ENCODE measurements around the gene USPL1. TPM values are rescaled to one million over a fixed set of nuclear protein-coding genes. Genes with fewer than 3 reads are reported as not detected.

Gene USPL1
- total RNA-seq, 1 experiment from 2014 or later, result 14.3 TPM

DNA sequence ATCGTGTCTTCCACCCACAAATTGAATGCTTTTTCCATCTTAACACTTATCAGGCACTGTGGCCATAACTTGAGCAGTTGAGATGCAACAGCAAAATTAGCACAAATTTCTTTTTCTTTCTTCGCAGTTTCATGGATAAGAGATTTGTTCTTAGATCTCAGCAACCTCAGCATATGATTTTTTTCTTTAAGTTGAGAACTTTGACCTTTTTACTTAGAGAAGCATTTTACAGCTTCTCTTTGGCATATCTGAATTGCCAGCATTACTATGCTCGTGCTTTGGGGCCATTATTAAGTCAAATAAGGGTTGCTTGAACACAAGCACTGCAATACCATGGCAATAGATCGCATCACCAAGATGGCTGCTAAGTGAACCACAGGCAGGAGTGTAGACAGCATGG, 16.1 kb downstream of the USPL1 start:
- no peak for TF ChIP-seq JAZF1 (CRISPR knock-in tag; IDR thresholded peaks at IDR 0.05)
- no peak for TF ChIP-seq CREM (CRISPR knock-in tag; IDR thresholded peaks at IDR 0.05)
- TF ChIP-seq, protein P1, sequence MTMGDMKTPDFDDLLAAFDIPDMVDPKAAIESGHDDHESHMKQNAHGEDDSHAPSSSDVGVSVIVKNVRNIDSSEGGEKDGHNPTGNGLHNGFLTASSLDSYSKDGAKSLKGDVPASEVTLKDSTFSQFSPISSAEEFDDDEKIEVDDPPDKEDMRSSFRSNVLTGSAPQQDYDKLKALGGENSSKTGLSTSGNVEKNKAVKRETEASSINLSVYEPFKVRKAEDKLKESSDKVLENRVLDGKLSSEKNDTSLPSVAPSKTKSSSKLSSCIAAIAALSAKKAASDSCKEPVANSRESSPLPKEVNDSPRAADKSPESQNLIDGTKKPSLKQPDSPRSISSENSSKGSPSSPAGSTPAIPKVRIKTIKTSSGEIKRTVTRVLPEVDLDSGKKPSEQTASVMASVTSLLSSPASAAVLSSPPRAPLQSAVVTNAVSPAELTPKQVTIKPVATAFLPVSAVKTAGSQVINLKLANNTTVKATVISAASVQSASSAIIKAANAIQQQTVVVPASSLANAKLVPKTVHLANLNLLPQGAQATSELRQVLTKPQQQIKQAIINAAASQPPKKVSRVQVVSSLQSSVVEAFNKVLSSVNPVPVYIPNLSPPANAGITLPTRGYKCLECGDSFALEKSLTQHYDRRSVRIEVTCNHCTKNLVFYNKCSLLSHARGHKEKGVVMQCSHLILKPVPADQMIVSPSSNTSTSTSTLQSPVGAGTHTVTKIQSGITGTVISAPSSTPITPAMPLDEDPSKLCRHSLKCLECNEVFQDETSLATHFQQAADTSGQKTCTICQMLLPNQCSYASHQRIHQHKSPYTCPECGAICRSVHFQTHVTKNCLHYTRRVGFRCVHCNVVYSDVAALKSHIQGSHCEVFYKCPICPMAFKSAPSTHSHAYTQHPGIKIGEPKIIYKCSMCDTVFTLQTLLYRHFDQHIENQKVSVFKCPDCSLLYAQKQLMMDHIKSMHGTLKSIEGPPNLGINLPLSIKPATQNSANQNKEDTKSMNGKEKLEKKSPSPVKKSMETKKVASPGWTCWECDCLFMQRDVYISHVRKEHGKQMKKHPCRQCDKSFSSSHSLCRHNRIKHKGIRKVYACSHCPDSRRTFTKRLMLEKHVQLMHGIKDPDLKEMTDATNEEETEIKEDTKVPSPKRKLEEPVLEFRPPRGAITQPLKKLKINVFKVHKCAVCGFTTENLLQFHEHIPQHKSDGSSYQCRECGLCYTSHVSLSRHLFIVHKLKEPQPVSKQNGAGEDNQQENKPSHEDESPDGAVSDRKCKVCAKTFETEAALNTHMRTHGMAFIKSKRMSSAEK (CRISPR knock-in tag; IDR thresholded peaks at IDR 0.05; ENCODE audit: borderline replicate concordance), result no peak
- TF ChIP-seq FOXP4 (CRISPR knock-in tag; IDR thresholded peaks at IDR 0.05), result no peak
- TF ChIP-seq GABPB1 (CRISPR knock-in tag; IDR thresholded peaks at IDR 0.05), result no peak
- TF ChIP-seq FOXJ3 (CRISPR knock-in tag; IDR thresholded peaks at IDR 0.05; ENCODE audit: borderline replicate concordance), result no peak
- DNase-seq (ENCODE audit: low spot score) (no peak), ATAC-seq (no peak)
- Mint-ChIP-seq H3K4me3 (no peak overlapping the region), H3K9me3 (peaks cover 4% of the 10 kb centered on the region), H3K4me1 (no peaks in the 10 kb centered on the region), H3K36me3 (peaks cover 45% of the 10 kb centered on the region), H3K27ac (no peak overlapping the region), H3K27me3 (ENCODE audit: low read depth) (no peaks in the 10 kb centered on the region)
- POLR2A ChIA-PET, result no interaction called here
- CTCF ChIA-PET, result no interaction called here

- TF ChIP-seq TEAD1 (CRISPR knock-in tag; IDR thresholded peaks at IDR 0.05) (no peak), MXD4 (CRISPR knock-in tag; IDR thresholded peaks at IDR 0.05; ENCODE audit: borderline replicate concordance) (no peak), SMAD3 (CRISPR knock-in tag; IDR thresholded peaks at IDR 0.05; ENCODE audit: borderline replicate concordance) (no peak), KAT7 (CRISPR knock-in tag; IDR thresholded peaks at IDR 0.05; ENCODE audit: borderline replicate concordance) (no peak)
- H3K4me1 Mint-ChIP-seq, result no peaks in the 10 kb centered on the region
- no peaks in the 10 kb centered on the region for H3K27me3 Mint-ChIP-seq (ENCODE audit: low read depth)
- no peak overlapping the region for H3K4me3 Mint-ChIP-seq
- CTCF ChIA-PET, result no interaction called here
- H3K36me3 Mint-ChIP-seq, result peaks cover 48% of the 10 kb centered on the region
- POLR2A ChIA-PET, result no interaction called here
- H3K9me3 Mint-ChIP-seq, result peaks cover 4% of the 10 kb centered on the region
- no peak for DNase-seq (ENCODE audit: low spot score)
- no peak overlapping the region for H3K27ac Mint-ChIP-seq
- ATAC-seq, result no peak
These were observed 17.1 kb downstream of the USPL1 start for GRCh38 chr13:30634838-30635237.

GRCh38 chr13:30638301-30638700, 20.6 kb downstream of the USPL1 start:
- ChIA-PET POLR2A (no interaction called here), CTCF (interaction anchor here (0.6 kb wide), 1 partner anchor 506 kb away, joined by 3 read pairs; no protein-coding TSS in a partner anchor)
- H3K9me3 Mint-ChIP-seq, result peaks cover 4% of the 10 kb centered on the region
- DNase-seq (ENCODE audit: low spot score) (no peak), ATAC-seq (no peak)
- TF ChIP-seq FOXK1 (CRISPR knock-in tag; IDR thresholded peaks at IDR 0.05), result no peak
- TF ChIP-seq, protein P2, sequence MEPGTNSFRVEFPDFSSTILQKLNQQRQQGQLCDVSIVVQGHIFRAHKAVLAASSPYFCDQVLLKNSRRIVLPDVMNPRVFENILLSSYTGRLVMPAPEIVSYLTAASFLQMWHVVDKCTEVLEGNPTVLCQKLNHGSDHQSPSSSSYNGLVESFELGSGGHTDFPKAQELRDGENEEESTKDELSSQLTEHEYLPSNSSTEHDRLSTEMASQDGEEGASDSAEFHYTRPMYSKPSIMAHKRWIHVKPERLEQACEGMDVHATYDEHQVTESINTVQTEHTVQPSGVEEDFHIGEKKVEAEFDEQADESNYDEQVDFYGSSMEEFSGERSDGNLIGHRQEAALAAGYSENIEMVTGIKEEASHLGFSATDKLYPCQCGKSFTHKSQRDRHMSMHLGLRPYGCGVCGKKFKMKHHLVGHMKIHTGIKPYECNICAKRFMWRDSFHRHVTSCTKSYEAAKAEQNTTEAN (CRISPR knock-in tag; IDR thresholded peaks at IDR 0.05), result no peak
- no peak for TF ChIP-seq TCF7 (CRISPR knock-in tag; IDR thresholded peaks at IDR 0.05; ENCODE audit: low read depth)
- TF ChIP-seq, protein P3, sequence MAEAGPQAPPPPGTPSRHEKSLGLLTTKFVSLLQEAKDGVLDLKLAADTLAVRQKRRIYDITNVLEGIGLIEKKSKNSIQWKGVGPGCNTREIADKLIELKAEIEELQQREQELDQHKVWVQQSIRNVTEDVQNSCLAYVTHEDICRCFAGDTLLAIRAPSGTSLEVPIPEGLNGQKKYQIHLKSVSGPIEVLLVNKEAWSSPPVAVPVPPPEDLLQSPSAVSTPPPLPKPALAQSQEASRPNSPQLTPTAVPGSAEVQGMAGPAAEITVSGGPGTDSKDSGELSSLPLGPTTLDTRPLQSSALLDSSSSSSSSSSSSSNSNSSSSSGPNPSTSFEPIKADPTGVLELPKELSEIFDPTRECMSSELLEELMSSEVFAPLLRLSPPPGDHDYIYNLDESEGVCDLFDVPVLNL (CRISPR knock-in tag; IDR thresholded peaks at IDR 0.05; ENCODE audit: borderline replicate concordance, low read depth), result no peak
- TF ChIP-seq MXD4 (CRISPR knock-in tag; IDR thresholded peaks at IDR 0.05; ENCODE audit: borderline replicate concordance), result no peak
- no peak for TF ChIP-seq HMGA2 (CRISPR knock-in tag; IDR thresholded peaks at IDR 0.05)
- TF ChIP-seq USF2 (CRISPR knock-in tag; IDR thresholded peaks at IDR 0.05), result no peak
- no peaks in the 10 kb centered on the region for H3K4me1 Mint-ChIP-seq
- no peak overlapping the region for H3K27ac Mint-ChIP-seq
- no peaks in the 10 kb centered on the region for H3K27me3 Mint-ChIP-seq (ENCODE audit: low read depth)
- H3K4me3 Mint-ChIP-seq, result no peak overlapping the region
- H3K36me3 Mint-ChIP-seq, result peaks cover 44% of the 10 kb centered on the region

Measured in WTC11 (cell line).